SJCRH30 (cell line): Measurements from ENCODE around the gene CLEC1B. TPM values are rescaled to one million over a fixed set of nuclear protein-coding genes. Genes with fewer than 3 reads are reported as not detected.
"Not testable (repeated sequence)": the region's sequence is repeated elsewhere in the genome, so short reads cannot be mapped to it uniquely, and the experiment has no call there.

Experiments
- DNase-seq, 2 experiments: peaks; one replicate each; pipeline ENCODE4 v3.0.0-alpha.2; 2015 to 2020
- H3K27ac ChIP-seq: fragments of 250-450 bp; sonication (Bioruptor Pico); 2 replicates; pipeline ENCODE4 v1.5.1; 2020; ENCODE audit warnings: mild to moderate bottlenecking, moderate library complexity
- H3K27me3 ChIP-seq: fragments of 250-450 bp; sonication (Bioruptor Pico); 2 replicates; pipeline ENCODE4 v1.5.1; 2020; ENCODE audit warnings: mild to moderate bottlenecking, moderate library complexity
- H3K36me3 ChIP-seq: fragments of 250-450 bp; sonication (Bioruptor Pico); 2 replicates; pipeline ENCODE4 v1.5.1; 2020; ENCODE audit warnings: mild to moderate bottlenecking, moderate library complexity
- H3K4me1 ChIP-seq: fragments of 250-450 bp; sonication (Bioruptor Pico); 2 replicates; pipeline ENCODE4 v1.5.1; 2020; ENCODE audit warnings: mild to moderate bottlenecking, moderate library complexity
- H3K4me3 ChIP-seq: fragments of 250-450 bp; sonication (Bioruptor Pico); 2 replicates; pipeline ENCODE4 v1.5.1; 2020; ENCODE audit warnings: mild to moderate bottlenecking, moderate library complexity
- H3K9me3 ChIP-seq: fragments of 250-450 bp; sonication (Bioruptor Pico); replicated peaks from 2 replicates; pipeline ENCODE4 v1.5.1; 2020; ENCODE audit warnings: mild to moderate bottlenecking, moderate library complexity
- total RNA-seq: library from RNA; depleted of rRNA; stranded (reverse); fragments of >200 nt; shearing (Covaris generic); gene quantifications from 2 replicates; pipeline ENCODE4 v1.2.3, GENCODE V29; 2014; rRNA removed

The CLEC1B gene
- total RNA-seq, result not detected in 2 replicates

DNA sequence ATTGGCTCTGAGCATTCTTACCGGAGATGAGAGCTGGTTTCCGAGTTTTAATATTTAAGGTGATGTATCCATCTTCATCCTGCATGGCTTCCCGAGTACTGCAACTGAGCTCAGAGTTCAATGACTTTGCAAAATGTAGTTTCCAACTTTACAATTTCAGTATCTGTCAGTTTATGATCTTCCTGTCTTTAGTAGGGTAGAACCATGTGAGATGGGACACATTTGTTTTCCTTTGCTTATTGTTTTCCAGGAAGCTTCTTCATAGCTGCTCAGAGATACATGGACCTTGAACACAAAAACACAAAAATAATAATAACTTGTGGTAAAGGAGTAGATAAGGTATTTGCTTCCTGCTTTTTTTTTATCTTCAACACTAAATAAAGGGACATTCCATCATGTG, at the start of gene CLEC1B:
Gene CLEC1B, minus strand, starts transcription at position 106 of the 400 bp plus-strand sequence. Its CDS starts 21 bp downstream, at position 85.
- no peak for DNase-seq
- Histone ChIP-seq H3K27ac (no peak within 1 kb of the TSS), H3K9me3 (no peaks in the 10 kb centered on the region), H3K4me3 (no peak within 1 kb of the TSS), H3K27me3 (peaks cover 3% of the 10 kb centered on the region; the same call in 1 of the 2 replicates), H3K4me1 (no peaks in the 10 kb centered on the region), H3K36me3 (no peaks in the 10 kb centered on the region)

DNA sequence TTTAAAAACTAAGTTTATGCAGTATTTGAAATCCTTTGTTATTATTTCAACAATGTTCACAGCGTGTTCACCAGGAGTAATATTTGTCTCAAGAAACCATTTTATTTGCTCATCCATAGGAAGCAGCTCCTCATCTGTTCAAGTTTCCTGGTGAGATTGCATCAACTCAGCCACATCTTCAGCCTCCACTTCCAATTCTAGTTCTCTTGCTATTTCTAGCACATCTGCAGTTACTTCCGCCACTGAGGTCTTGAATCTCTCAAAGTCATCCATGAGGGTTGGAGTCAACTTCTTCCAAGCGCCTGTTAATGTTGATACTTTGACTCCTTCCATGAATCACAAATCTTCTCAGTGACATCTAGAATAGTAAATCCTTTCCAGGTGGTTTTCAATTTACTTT, 49.6 kb upstream of the CLEC1B start:
- H3K27me3 ChIP-seq, result no peaks in the 10 kb centered on the region

DNA sequence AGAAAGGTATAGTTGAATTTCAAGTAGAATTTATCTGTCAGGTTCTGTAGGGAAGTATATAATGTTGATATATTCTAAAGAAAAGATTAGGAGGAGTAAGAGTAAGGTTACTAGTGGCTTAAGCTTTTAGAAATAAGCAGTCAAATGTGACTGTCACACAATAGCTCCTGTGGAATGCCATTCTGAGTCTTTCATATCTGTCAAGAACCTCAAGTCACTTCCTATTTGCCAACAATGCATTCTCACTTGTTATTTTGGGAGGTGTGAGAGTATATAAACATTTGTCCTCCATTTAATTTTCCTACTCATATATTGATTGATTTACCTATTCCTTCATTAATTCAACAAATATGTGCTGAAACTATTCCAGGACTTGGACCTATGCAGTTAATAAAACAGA, 43.2 kb upstream of the CLEC1B start:
- H3K27ac ChIP-seq, result no peak overlapping the region
- no peaks in the 10 kb centered on the region for H3K9me3 ChIP-seq
- H3K27me3 ChIP-seq, result no peaks in the 10 kb centered on the region; the same call in none of the 2 replicates
- no peak for DNase-seq
- no peak overlapping the region for H3K4me3 ChIP-seq
- H3K36me3 ChIP-seq, result no peaks in the 10 kb centered on the region
- H3K4me1 ChIP-seq, result no peaks in the 10 kb centered on the region

More for the DNA sequence above, 49.6 kb upstream of the CLEC1B start:
- Histone ChIP-seq H3K36me3 (no peaks in the 10 kb centered on the region), H3K4me1 (no peaks in the 10 kb centered on the region), H3K9me3 (no peaks in the 10 kb centered on the region; the same call in 1 of the 2 replicates), H3K4me3 (no peak overlapping the region), H3K27ac (no peak overlapping the region)
- no peak for DNase-seq

DNA sequence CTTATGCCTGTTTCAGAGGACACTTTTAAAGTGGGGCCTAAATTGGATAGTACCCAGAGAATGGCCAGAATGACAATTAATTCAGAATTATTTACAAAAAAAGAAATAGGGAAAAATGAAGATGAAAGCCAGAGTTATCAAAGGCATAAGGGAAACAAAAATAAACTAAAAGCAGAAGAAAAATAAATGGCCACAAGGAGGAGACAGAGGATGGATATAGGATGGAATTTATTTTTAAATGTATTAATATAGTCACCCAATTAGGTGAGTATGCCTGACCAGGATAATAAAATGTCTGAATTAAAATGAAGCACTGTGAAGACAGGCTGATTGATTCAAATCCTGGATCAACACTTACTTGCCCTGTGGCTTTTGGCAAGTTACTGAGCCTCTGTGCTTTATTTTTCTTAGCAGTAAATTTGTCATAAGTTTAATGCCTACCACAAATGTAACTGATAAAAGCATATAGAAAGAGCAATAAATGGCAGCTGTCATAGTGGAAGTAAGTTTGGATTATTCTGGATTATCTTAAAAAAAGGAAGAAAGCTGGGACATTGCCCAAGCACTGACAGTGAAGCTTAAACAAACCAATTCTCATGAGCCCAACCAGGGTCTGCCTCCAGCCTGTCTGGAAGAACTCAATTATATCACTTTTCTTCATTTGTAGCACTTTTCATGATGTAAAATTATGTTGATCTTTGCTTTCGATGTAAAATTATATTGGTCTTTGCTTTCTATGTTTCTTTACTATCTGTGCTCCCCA, 35.0 kb upstream of the CLEC1B start:
- no peak overlapping the region for H3K4me3 ChIP-seq
- H3K9me3 ChIP-seq, result no peaks in the 10 kb centered on the region
- no peak for DNase-seq
- no peaks in the 10 kb centered on the region for H3K4me1 ChIP-seq
- H3K27ac ChIP-seq, result no peak overlapping the region
- no peaks in the 10 kb centered on the region for H3K36me3 ChIP-seq
- no peaks in the 10 kb centered on the region for H3K27me3 ChIP-seq

DNA sequence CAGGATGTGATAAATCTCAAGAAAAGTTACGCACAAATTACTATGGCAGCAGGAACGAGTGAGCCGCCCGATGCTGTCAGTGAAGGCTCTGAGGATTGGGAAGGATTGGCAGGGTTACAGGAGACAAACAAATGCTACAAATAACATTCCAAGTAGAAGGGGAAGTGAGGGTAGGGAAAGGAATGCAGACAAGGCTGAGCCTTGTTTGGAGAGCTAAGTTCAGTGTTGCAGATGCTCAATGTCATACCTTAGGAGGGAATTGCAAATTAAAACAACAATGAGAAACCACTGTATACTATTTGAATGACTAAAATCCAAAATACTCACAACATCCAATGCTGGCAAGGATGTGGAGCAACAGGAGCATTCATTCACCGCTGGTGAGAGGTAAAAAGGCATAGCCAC, 32.9 kb upstream of the CLEC1B start:
- H3K36me3 ChIP-seq, result no peaks in the 10 kb centered on the region
- no peak overlapping the region for H3K4me3 ChIP-seq
- H3K9me3 ChIP-seq, result no peaks in the 10 kb centered on the region
- H3K4me1 ChIP-seq, result no peaks in the 10 kb centered on the region
- no peak overlapping the region for H3K27ac ChIP-seq
- no peaks in the 10 kb centered on the region for H3K27me3 ChIP-seq
- DNase-seq, result no peak

DNA sequence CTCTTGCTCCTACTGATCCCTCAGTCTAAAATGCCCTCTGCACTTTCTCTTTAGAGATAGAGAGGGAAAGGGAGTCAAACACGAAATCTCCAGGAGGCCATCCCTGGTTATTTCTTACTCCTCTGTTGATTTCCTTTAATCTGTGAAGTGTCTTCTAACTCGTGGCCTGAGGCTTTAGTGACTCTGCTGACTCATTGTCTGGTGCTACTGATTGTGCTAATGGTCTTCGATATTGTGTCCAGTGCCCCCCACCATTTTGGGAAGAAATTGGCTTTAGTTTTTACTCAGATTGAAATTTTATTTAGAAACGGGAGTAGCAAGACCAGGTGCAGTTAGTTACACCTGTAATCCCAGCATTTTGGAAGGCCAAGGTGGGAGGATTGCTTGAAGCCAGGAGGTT, 32.4 kb upstream of the CLEC1B start:
- no peaks in the 10 kb centered on the region for H3K4me1 ChIP-seq
- no peaks in the 10 kb centered on the region for H3K9me3 ChIP-seq
- H3K36me3 ChIP-seq, result no peaks in the 10 kb centered on the region
- no peak overlapping the region for H3K27ac ChIP-seq
- H3K4me3 ChIP-seq, result no peak overlapping the region
- DNase-seq, result no peak
- no peaks in the 10 kb centered on the region for H3K27me3 ChIP-seq

DNA sequence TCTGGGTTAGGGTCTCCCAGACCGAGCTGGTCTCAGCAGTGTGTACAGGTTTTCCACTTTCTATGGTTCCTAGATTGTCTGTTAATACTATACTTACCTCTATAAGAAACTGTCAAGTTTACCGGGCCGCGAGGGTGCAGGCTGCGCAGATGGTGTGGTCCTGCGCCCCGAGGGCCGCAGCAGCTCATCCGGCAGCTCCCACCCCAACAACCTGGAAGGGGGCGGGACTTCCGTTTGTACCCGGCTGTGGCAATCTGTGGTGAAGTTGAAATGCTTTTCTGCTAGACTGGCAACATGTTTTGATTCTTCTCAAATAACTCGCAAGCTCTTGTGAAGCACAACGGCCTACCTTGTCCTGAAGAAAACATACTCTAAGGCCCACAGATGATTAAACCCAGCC, 31.5 kb upstream of the CLEC1B start, which contains the start of gene CLEC9A:
Gene CLEC9A, plus strand, starts transcription at position 237 of the 400 bp plus-strand sequence. CDS start 22,006 bp downstream, outside the sequence.
- Histone ChIP-seq H3K4me3 (no peak within 1 kb of the TSS), H3K9me3 (no peaks in the 10 kb centered on the region), H3K27me3 (no peaks in the 10 kb centered on the region), H3K4me1 (no peaks in the 10 kb centered on the region), H3K36me3 (no peaks in the 10 kb centered on the region), H3K27ac (no peak within 1 kb of the TSS)
- DNase-seq, result no peak

DNA sequence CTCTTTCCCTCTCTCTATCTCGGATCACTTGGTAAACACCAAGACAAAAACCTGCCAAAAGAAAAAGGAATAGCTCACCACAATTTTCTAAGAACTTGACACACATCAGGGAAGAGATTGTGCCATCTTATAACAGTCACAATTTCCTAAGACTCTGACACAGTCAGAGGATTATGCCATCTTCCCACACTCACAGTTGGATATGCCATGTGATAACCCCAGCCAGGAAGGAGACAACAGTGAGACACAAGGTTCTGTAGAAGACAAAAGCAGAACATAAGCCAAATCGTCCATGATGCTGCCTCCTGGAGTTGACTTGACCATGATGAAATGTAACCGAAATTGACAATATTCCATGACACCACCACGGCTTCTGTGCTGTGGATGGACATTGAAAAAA, 28.8 kb upstream of the CLEC1B start:
- DNase-seq, result no peak
- Histone ChIP-seq H3K4me1 (no peaks in the 10 kb centered on the region), H3K27ac (no peak overlapping the region), H3K36me3 (no peaks in the 10 kb centered on the region), H3K4me3 (no peak overlapping the region), H3K9me3 (no peaks in the 10 kb centered on the region), H3K27me3 (no peaks in the 10 kb centered on the region)

DNA sequence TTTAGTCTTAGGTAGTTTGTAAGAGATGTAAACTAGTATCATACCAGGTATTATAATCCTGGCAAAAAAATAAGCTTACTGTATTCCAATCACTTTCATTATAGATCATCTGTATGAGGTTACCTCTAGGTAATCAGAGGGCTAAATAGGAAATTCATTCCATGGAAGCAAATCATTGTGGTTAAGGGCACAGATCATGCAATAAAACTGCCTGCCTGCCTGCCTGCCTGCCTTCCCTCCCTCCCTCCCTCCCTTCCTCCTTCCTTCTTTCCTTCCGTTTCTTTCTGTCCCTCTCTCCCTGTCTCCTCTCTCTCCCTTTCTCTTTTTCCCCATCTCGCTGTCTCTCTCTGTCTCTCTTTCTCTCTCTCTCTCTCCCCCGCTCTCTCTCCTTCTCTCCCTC, 28.4 kb upstream of the CLEC1B start:
- H3K36me3 ChIP-seq, result no peaks in the 10 kb centered on the region
- no peaks in the 10 kb centered on the region for H3K27me3 ChIP-seq
- no peak overlapping the region for H3K4me3 ChIP-seq
- H3K27ac ChIP-seq, result no peak overlapping the region
- H3K9me3 ChIP-seq, result no peaks in the 10 kb centered on the region
- DNase-seq, result no peak
- no peaks in the 10 kb centered on the region for H3K4me1 ChIP-seq

DNA sequence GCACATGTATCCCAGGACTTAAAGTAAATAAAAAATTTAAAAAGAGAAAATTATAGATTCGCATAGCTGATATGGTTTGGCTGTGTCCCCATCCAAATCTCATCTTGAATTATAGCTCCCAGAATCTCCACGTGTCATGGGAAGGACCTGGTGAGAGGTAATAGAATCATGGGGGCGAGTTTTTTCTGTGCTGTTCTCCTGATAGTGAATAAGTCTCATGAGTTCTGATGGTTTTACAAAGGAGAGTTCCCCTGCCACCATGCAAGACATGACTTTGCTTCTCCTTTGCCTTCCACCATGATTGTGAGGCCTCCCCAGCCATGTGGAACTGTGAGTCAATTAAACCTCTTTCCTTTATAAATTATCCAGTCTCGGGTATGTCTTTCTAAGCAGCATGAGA, 27.7 kb upstream of the CLEC1B start:
- H3K4me3 ChIP-seq, H3K4me1 ChIP-seq, H3K36me3 ChIP-seq, H3K27ac ChIP-seq, H3K27me3 ChIP-seq, H3K9me3 ChIP-seq, DNase-seq: not testable (repeated sequence)

DNA sequence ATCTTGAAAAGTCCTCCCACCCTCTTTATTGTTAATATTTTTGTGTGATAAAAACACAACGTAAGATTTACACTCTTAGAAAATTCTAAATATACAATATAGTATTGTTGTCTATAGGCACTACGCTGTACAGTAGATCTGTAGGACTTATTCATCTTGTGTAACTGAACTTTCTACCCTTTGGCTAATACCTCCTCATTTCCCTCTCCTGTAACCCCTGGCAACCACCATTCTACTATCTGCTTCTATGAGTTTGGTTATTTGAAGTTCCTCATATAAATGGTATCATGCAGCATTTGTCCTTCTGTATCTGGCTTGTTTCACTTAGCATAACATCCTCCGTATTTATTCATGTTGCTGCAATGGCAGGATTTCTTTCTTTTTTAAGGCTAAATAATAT, 26.3 kb upstream of the CLEC1B start:
- Histone ChIP-seq H3K4me1 (no peaks in the 10 kb centered on the region), H3K4me3 (no peak overlapping the region), H3K36me3 (no peaks in the 10 kb centered on the region), H3K9me3 (no peaks in the 10 kb centered on the region), H3K27me3 (no peaks in the 10 kb centered on the region), H3K27ac (no peak overlapping the region)
- no peak for DNase-seq

DNA sequence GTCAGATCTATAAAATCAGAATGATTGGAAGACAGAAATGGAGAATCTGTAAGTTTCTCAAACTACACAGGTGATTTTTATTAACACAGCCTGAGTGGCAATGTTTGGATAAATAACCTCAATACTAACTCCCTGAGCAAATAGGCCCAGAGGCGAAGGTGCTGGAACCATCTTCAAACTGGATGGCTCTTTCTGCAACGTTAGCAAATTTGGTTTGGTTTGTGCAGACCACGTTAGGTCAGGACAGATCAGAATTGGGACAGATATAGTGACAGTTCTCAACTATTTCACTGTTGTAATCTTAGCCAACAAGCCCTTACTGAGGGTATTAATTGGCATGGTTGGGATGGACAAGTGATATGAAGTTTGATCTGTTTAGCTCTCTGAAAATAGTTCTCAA, 22.4 kb upstream of the CLEC1B start:
- Histone ChIP-seq H3K4me3 (no peak overlapping the region), H3K36me3 (no peaks in the 10 kb centered on the region), H3K9me3 (no peaks in the 10 kb centered on the region), H3K27ac (no peak overlapping the region), H3K27me3 (no peaks in the 10 kb centered on the region), H3K4me1 (no peaks in the 10 kb centered on the region)
- DNase-seq, result no peak

DNA sequence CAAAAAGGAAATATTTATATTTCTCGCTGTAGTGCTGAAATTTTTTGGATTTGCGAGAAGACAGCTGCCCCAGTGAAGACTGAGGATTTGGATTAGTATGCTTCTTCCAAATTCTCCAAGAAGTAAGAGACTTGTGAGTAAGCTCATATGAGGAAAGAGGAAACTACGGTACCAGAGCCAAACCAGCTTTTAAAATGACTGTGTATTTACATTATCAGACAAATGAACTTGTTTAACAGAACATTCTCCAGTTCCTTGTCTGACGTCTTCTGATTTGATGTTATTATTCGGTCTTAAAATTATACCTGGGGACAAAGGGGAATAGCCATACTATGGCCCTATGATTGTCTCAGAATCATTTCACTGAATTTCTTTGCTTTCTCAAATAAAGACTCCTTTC, 19.5 kb upstream of the CLEC1B start:
- Histone ChIP-seq H3K9me3 (no peaks in the 10 kb centered on the region), H3K36me3 (no peaks in the 10 kb centered on the region), H3K4me1 (no peaks in the 10 kb centered on the region), H3K27me3 (no peaks in the 10 kb centered on the region), H3K4me3 (no peak overlapping the region), H3K27ac (no peak overlapping the region)
- DNase-seq, result no peak

DNA sequence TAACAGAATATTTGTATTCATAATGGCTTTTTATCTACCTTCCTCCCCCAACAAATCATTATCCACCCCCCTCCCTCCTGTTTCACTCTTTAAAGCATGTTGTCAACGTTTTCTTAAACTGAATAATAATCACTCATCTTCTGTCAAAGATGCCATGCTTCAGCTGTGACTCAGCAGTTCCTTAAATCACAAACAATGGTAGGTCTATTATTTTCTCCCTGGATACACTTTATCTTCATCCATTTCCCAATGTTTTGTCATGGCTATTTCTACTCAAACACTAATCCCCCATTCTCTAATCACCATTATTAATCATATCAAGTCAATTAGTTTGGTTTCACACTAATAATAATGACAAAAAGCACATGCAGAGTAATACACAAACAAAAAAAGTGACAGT, 18.0 kb upstream of the CLEC1B start:
- no peak overlapping the region for H3K4me3 ChIP-seq
- DNase-seq, result no peak
- H3K36me3 ChIP-seq, result no peaks in the 10 kb centered on the region
- H3K27me3 ChIP-seq, result 0 out of 2 replicates have a peak, but pooled peaks cover 6% of the 10 kb centered on the region
- H3K9me3 ChIP-seq, result no peaks in the 10 kb centered on the region
- H3K27ac ChIP-seq, result no peak overlapping the region
- H3K4me1 ChIP-seq, result no peaks in the 10 kb centered on the region

DNA sequence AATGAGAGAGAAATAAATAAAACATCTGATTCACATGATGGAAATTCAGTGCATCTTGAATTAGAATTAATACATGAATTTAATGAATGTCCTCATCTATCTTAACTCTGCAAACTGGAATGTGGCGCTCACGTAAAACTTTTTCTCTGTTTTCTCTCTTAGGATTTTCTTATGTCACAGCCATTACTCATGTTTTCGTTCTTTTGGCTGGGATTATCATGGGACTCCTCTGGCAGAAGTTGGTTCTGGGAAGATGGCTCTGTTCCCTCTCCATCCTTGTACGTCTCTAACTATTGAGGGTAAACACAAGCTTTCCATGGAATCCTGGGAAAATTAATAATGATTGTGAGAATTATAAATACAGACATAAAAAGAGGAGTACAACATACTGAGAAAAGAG, 16.5 kb upstream of the CLEC1B start:
- Histone ChIP-seq H3K27me3 (0 out of 2 replicates have a peak, but pooled peaks cover 6% of the 10 kb centered on the region), H3K9me3 (no peaks in the 10 kb centered on the region), H3K4me3 (no peak overlapping the region), H3K36me3 (no peaks in the 10 kb centered on the region), H3K4me1 (no peaks in the 10 kb centered on the region), H3K27ac (no peak overlapping the region)
- DNase-seq, result no peak
